Tibial nerve (tissue), 4 donors: ENCODE measurements around the gene METTL18.

Experiments
- EP300 ChIP-seq, 2 donors: sonication (generic); formaldehyde crosslinking; IDR thresholded peaks; one replicate each; pipeline ENCODE4 v1.6.1; 2017; ENCODE audit warnings: antibody characterized with exemption in 2 of 2, mild to moderate bottlenecking in 1 of 2
- POLR2A ChIP-seq, 2 donors: fragments of 450-650 bp; IDR thresholded peaks; one replicate each; pipeline ENCODE4 v1.6.1; 2017; ENCODE audit warnings: antibody characterized with exemption in 2 of 2, mild to moderate bottlenecking in 2 of 2, moderate library complexity in 2 of 2
- TF ChIP-seq, protein P1 (sequence below), 5 experiments: fragments of 200-600 bp in 3 of 5; fragments of 450-650 bp in 2 of 5; sonication (generic) in 3 of 5; IDR thresholded peaks; one replicate each; pipeline ENCODE4 v1.5.1; 2016 to 2019; ENCODE audit warnings: antibody characterized with exemption in 5 of 5, mild to moderate bottlenecking in 3 of 5, moderate library complexity in 2 of 5

- no peak for TF ChIP-seq POLR2A (IDR thresholded peaks at IDR 0.05)
- TF ChIP-seq, protein P1, sequence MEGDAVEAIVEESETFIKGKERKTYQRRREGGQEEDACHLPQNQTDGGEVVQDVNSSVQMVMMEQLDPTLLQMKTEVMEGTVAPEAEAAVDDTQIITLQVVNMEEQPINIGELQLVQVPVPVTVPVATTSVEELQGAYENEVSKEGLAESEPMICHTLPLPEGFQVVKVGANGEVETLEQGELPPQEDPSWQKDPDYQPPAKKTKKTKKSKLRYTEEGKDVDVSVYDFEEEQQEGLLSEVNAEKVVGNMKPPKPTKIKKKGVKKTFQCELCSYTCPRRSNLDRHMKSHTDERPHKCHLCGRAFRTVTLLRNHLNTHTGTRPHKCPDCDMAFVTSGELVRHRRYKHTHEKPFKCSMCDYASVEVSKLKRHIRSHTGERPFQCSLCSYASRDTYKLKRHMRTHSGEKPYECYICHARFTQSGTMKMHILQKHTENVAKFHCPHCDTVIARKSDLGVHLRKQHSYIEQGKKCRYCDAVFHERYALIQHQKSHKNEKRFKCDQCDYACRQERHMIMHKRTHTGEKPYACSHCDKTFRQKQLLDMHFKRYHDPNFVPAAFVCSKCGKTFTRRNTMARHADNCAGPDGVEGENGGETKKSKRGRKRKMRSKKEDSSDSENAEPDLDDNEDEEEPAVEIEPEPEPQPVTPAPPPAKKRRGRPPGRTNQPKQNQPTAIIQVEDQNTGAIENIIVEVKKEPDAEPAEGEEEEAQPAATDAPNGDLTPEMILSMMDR (IDR thresholded peaks at IDR 0.05) = no peak
- no peak for TF ChIP-seq EP300 (IDR thresholded peaks at IDR 0.05)
These were observed 26.8 kb upstream of the METTL18 start for GRCh38 chr1:169821500-169821899.
